Colon (tissue), 2 donors: ENCODE results near the gene TFAM.

Experiments
- FAIRE-seq: peaks from 2 replicates; lab custom pipeline; 2012; peaks lifted over from hg19 to GRCh38; lab: Jason Lieb, UNC
- donor health status: control.
- donor health status: control.

TFAM gene

GRCh38 chr10:58384999-58385783, at the start of gene TFAM:
TSS of gene TFAM (plus strand) at chr10:58385410. CDS start at chr10:58385548, 138 bp downstream.
- no peak for FAIRE-seq

GRCh38 chr10:58336242-58336641, 49.0 kb upstream of the TFAM start:
- FAIRE-seq = no peak

DNA sequence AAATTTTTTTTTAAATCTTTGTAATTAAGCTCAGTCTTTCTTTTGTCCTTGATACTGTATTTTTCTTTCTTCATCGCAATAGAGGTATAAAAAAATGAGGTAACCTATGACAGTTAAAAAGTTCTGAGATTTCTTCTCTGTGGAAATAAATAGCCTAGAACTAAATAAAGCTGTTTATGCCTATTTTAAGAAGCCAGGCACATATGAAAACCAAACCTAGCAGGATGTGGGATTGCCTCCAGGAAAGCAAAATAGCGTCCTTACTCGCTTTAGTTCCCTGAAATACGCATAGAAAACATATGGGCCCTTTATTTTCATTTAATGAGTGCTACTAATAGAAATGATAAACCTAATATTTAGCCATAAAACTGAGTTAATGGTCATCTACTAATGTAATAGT, 43.8 kb upstream of the TFAM start:
- FAIRE-seq = no peak

DNA sequence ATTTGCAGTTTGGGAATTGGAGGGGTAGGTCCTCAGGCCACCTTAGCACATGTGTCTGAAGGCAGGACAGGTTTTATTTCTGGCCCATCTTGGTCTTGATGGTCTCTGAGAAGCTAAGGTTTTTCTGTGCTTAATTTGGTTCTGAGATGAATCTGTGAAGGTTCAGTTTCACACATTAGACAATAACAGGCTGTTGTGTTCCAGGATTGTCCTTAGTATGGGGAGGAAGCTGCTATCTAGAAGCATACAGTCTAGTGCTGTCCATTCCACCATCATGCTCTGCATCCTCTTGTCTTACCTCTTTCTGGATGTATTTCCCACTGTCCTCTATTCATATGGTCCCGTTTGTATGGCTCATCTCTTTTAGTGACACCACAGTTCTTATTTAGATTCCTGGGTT, 43.3 kb upstream of the TFAM start:
- FAIRE-seq = no peak

DNA sequence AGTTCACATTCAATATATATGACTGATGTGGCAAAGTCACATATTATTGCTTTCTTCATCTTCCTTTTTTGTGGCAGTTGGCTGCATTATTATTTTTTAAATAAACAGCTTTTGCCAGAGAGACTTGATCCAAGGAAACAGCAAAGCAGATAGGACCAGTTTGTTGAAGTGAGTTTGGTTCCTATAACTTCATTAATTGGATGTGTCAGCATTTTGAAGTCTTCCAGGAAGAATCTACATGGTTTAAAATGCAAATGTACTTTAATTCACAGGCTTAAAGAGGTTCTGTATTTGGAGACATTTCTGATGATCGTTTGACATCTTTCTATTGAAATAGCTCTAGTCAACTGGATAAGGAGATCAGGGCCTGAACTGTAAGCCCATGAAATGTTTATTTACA, 37.2 kb upstream of the TFAM start:
- no peak for FAIRE-seq

DNA sequence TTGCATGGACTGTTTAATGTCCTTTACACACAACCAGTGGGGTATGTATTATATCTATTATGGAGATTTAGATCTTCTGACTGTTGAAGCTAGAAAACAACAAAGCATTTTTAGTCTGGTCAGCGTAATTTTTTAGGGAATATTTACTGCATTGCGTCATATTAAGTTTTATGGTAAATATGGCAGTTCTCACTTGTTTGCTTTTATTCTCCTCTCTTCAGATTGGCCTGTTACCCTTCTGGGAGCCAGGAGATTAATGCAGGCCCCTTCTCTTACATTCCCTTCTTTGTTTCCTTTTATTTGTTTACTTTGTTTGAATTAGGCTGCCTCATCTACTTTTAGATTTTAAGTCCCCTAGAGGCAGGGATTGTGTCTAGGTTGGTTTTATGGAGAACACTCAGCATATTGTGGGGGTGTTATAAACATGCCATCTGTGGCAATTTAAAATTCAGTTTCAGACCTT, 36.6 kb upstream of the TFAM start:
- FAIRE-seq = no peak

- no peak for FAIRE-seq
Measured at GRCh38 chr10:58350023-58350422, 35.2 kb upstream of the TFAM start.

GRCh38 chr10:58350619-58351323, 34.4 kb upstream of the TFAM start:
- peak; percentile 31 for FAIRE-seq

DNA sequence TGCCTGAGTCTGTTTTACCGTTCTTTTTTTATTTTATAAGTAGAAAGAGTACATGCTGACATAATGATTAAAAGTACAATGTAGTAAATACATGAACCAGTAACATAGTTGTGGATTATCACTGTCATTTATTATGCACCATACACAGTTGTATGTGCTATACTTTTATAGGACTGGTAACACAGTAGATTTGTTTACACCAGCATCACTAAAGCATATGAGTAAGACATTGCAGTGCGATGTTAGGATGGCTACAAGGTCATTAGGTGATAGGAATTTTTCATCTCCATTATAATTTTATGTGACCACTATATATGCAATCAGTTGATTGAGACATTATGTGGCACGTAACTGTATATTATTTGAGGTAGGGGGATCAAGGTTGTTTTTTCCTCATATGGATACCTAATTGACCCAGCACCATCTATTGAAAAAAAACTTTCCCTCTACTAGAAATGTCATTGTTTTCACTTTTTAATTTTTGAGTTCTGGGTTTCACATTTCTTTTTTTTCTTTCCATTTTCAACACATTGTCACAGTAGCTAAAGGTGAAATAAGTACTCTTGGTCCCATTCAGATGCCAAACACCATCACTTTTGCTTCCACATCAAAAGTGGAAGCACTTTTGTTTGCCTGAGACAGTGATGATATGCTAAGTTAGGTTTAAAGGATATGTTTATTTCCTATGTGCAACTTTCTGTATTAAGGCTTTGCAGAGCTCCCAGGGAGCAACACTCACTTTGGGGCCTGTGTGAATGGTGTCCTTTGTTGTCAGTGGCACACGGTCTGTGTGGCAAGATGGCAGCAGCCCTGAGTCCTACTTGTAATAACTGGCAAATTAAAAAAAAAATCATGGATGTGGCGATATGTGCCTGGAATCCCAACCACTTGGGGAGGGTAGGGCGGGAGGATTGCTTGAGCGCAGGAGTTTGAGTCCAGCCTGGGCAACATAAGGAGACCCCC, 33.3 kb upstream of the TFAM start:
- FAIRE-seq = no peak

- no peak for FAIRE-seq
Measured at GRCh38 chr10:58352956-58353610, 32.1 kb upstream of the TFAM start.

DNA sequence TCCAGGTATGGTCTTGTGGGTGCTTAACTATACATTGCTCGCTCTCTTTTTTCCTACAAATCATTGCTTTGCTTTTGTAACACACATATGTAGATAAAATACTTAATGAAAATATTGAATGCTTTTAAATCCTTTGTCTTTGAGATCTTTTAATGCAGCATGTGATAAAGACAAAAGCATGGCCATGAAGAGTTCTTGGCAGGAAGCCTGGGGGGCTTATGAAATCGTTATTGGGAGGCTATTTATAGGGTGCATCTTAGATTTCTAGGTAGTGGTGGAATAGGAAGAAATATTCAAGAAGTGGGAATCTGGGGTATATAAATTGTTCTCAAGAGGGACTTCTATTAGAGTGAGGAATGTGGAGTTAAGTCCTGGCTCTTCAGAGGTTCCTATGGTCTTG, 28.5 kb upstream of the TFAM start:
- FAIRE-seq = no peak

GRCh38 chr10:58358314-58358933, 26.8 kb upstream of the TFAM start:
- FAIRE-seq = no peak

GRCh38 chr10:58358947-58359346, 26.3 kb upstream of the TFAM start:
- FAIRE-seq = no peak

- FAIRE-seq = no peak
Measured at GRCh38 chr10:58359541-58359940, 25.7 kb upstream of the TFAM start.

- no peak for FAIRE-seq
Measured at GRCh38 chr10:58360412-58361004, 24.7 kb upstream of the TFAM start.

- FAIRE-seq = no peak
Measured at GRCh38 chr10:58361353-58361752, 23.9 kb upstream of the TFAM start.

GRCh38 chr10:58362027-58362789, 23.0 kb upstream of the TFAM start:
- no peak for FAIRE-seq

- no peak for FAIRE-seq
Measured at GRCh38 chr10:58367069-58367468, 18.1 kb upstream of the TFAM start.

DNA sequence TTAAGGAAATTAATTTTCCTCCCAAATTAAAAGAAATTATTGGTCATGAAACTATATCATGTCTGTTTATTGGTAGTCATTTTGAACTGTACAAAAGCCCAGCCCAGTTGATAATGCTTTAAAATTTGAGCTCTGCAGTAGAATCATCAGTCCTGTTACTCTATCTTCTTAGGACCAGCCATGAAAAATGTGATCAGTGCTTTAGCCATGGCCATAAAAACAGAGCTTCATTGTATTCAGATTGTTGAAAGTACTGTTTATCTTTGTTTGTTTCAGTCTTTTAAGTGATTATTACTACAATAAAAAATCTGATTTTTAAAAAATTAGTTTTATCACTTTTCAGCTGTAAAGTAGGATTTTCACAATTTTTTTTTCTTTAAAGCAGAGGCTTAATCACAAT, 13.7 kb upstream of the TFAM start:
- FAIRE-seq = no peak
